ENCODE results near the gene TERC. TPM values are rescaled to one million over a fixed set of nuclear protein-coding genes. Genes with fewer than 3 reads are reported as not detected.

The TERC gene
- total RNA-seq, 3 donors from 2014 or later: 125 to 194 (median 179) TPM

- no peaks in the 10 kb centered on the region for H3K9me3 ChIP-seq
- TF ChIP-seq CTCF (IDR thresholded peaks at IDR 0.05): no peak
- TF ChIP-seq POLR2AphosphoS5 (IDR thresholded peaks at IDR 0.05): no peak
- no peak for TF ChIP-seq POLR2A (IDR thresholded peaks at IDR 0.05)
- no peak overlapping the region for H3K4me3 ChIP-seq
- H3K36me3 ChIP-seq: no peaks in the 10 kb centered on the region
- DNase-seq (ENCODE audit: low spot score in 2 of 2): no peak
- H3K27me3 ChIP-seq: no peaks in the 10 kb centered on the region
- H3K27ac ChIP-seq: no peak overlapping the region
- intact Hi-C loops (cut with DNase I; ENCODE audit: low total_unique reads): no loop called here
- no peaks in the 10 kb centered on the region for H3K4me1 ChIP-seq
Measured at GRCh38 chr3:169759256-169759655, 5.6 kb downstream of the TERC start.

GRCh38 chr3:169758359-169758994, 6.4 kb downstream of the TERC start:
- H3K36me3 ChIP-seq: no peaks in the 10 kb centered on the region
- no peak for DNase-seq (ENCODE audit: low spot score in 2 of 2)
- H3K27ac ChIP-seq: no peak overlapping the region
- TF ChIP-seq POLR2A (IDR thresholded peaks at IDR 0.05): no peak
- no peak for TF ChIP-seq POLR2AphosphoS5 (IDR thresholded peaks at IDR 0.05)
- no peak for TF ChIP-seq CTCF (IDR thresholded peaks at IDR 0.05)
- no peaks in the 10 kb centered on the region for H3K27me3 ChIP-seq
- intact Hi-C loops (cut with DNase I; ENCODE audit: low total_unique reads): no loop called here
- H3K9me3 ChIP-seq: no peaks in the 10 kb centered on the region
- H3K4me3 ChIP-seq: no peak overlapping the region
- H3K4me1 ChIP-seq: no peaks in the 10 kb centered on the region

- H3K9me3 ChIP-seq: no peaks in the 10 kb centered on the region
- no peak overlapping the region for H3K27ac ChIP-seq
- intact Hi-C loops (cut with DNase I; ENCODE audit: low total_unique reads): no loop called here
- no peaks in the 10 kb centered on the region for H3K27me3 ChIP-seq
- no peaks in the 10 kb centered on the region for H3K4me1 ChIP-seq
- H3K36me3 ChIP-seq: no peaks in the 10 kb centered on the region
- TF ChIP-seq POLR2A (IDR thresholded peaks at IDR 0.05) (no peak), CTCF (IDR thresholded peaks at IDR 0.05) (no peak), POLR2AphosphoS5 (IDR thresholded peaks at IDR 0.05) (no peak)
- no peak overlapping the region for H3K4me3 ChIP-seq
- no peak for DNase-seq (ENCODE audit: low spot score in 2 of 2)
Measured at GRCh38 chr3:169755488-169755887, 9.4 kb downstream of the TERC start.

- Histone ChIP-seq H3K36me3 (no peaks in the 10 kb centered on the region), H3K9me3 (no peaks in the 10 kb centered on the region), H3K27me3 (no peaks in the 10 kb centered on the region), H3K4me3 (no peak overlapping the region), H3K27ac (no peak overlapping the region), H3K4me1 (no peaks in the 10 kb centered on the region)
- intact Hi-C loops (cut with DNase I; ENCODE audit: low total_unique reads): no loop called here
- no peak for DNase-seq (ENCODE audit: low spot score in 2 of 2)
- no peak for TF ChIP-seq POLR2AphosphoS5 (IDR thresholded peaks at IDR 0.05)
- TF ChIP-seq POLR2A (IDR thresholded peaks at IDR 0.05): no peak
Measured at GRCh38 chr3:169754711-169755110, 10.1 kb downstream of the TERC start.

GRCh38 chr3:169751875-169752274, 13.0 kb downstream of the TERC start:
- intact Hi-C loops (cut with DNase I; ENCODE audit: low total_unique reads): no loop called here
- H3K4me1 ChIP-seq: no peaks in the 10 kb centered on the region
- peaks cover 0 to 10% of the 10 kb centered on the region in 2 donors for H3K27me3 ChIP-seq
- TF ChIP-seq POLR2A (IDR thresholded peaks at IDR 0.05) (no peak), POLR2AphosphoS5 (IDR thresholded peaks at IDR 0.05) (no peak), CTCF (IDR thresholded peaks at IDR 0.05) (no peak)
- no peak overlapping the region for H3K4me3 ChIP-seq
- no peaks in the 10 kb centered on the region for H3K9me3 ChIP-seq
- no peaks in the 10 kb centered on the region for H3K36me3 ChIP-seq
- H3K27ac ChIP-seq: no peak overlapping the region
- DNase-seq (ENCODE audit: low spot score in 2 of 2): no peak

Measured in breast epithelium (tissue), 4 donors.